GM19099 (cell line): ENCODE measurements around the gene AKR1C2.

Experiments
- POLR2A ChIP-seq: IDR thresholded peaks from 3 replicates; pipeline ENCODE4 v1.6.1; 2011; ENCODE audit warnings: low read depth; ENCODE audit not compliant: insufficient read length; ENCODE audit errors: extremely low read depth

Gene AKR1C2

DNA sequence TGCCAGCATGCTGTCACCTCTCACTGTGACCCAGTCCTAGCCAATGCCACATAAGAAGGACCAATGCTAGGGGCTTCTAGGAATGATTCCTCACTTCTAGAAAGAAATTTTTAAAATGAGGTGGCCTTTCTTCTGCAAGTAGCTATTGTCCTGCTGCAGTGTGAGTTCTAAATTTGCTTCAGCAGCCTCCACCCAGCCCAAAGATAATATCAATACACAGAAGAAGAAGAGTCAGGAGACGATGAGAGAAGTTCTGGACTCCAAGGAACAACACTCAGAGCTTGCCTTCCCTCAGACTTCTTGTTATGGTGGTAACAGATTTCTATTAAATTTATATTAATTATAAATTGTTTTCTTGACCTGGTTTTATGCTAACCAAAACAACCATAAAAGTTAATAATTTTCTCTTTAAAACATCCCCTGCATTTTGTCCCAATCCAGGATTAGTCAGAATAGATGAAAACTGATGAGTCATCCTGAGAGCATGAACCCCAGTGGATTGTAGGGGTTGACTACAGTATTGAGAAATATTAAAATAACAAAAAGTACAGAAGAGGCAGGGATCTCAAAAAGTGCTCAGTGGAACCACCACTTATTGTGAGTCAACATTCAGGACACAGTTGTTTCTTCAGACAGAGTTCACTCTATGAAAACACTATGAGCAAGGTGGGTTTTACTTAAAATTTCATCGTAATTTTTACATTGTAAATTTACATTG lies 29.6 kb upstream of the AKR1C2 start:
- TF ChIP-seq POLR2A = no peak

- no peak for TF ChIP-seq POLR2A
Observed at GRCh38 chr10:5030989-5031388, 27.3 kb upstream of the AKR1C2 start.

- TF ChIP-seq POLR2A = no peak
Observed at GRCh38 chr10:5023177-5023805, 19.6 kb upstream of the AKR1C2 start.

- TF ChIP-seq POLR2A = no peak
Observed at GRCh38 chr10:5018134-5018533, 14.5 kb upstream of the AKR1C2 start.

DNA sequence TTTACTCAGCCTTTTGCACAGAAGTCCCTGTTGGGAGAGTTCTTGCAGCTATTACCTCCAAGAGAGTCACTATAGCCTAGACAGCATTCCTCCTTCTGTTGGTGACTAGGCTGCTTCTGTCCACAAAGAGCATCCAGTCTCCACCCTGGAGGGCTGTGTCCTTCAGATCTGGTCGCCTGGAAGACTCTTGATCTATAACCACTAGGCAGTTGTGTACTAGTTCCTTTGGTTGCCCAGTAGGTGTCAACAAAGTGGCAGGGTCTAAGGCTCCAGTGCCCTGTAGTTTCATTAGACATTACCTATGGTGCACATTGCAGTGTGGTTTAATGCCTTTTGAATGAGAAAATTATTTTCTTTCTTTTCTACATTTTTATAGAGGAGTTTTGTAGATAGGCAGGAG lies 11.3 kb upstream of the AKR1C2 start:
- TF ChIP-seq POLR2A = no peak

GRCh38 chr10:5013385-5013784 lies 9.7 kb upstream of the AKR1C2 start:
- TF ChIP-seq POLR2A = no peak

DNA sequence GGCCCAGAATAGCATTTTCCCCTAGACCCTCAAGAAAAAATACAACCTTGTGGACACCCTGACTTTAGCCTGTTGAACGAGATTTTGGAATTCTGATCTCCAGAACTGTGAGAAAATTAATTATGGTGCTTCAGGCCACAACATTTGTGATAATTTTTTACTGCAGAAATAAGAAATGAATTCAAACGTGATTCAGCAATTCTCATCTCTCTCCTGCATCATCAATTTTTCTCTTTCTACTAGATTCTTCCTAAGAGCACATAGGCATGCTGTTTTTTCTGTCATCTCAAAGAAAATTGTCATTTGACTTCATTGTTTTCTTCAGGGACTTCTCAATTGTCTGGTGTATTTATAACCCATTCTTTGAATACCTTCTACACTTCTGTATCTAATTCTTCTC lies 8.9 kb upstream of the AKR1C2 start:
- TF ChIP-seq POLR2A = no peak

- TF ChIP-seq POLR2A = no peak
Observed at GRCh38 chr10:5002013-5002727, 1.5 kb downstream of the AKR1C2 start.

DNA sequence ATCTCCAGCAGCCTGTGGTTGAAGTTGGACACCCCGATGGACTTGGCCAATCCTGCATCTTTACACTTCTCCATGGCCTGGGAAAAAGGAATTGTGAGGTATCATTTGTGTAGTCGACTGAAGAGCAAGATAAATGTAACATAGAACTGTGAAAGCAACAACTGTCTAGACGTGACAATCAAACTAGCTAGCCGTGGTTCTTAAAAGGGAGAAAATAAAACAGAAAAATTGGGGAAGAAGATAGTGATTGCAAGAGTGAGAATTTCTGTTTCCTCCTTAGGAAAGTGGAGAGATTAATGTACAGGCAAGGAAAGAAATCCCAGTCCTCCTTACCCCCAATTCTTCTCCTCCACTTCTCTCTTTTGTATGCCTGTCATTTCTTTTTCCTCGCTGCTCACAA lies 5.0 kb downstream of the AKR1C2 start:
- TF ChIP-seq POLR2A = no peak

GRCh38 chr10:4990217-4990616 lies 13.4 kb downstream of the AKR1C2 start:
- TF ChIP-seq POLR2A = no peak

DNA sequence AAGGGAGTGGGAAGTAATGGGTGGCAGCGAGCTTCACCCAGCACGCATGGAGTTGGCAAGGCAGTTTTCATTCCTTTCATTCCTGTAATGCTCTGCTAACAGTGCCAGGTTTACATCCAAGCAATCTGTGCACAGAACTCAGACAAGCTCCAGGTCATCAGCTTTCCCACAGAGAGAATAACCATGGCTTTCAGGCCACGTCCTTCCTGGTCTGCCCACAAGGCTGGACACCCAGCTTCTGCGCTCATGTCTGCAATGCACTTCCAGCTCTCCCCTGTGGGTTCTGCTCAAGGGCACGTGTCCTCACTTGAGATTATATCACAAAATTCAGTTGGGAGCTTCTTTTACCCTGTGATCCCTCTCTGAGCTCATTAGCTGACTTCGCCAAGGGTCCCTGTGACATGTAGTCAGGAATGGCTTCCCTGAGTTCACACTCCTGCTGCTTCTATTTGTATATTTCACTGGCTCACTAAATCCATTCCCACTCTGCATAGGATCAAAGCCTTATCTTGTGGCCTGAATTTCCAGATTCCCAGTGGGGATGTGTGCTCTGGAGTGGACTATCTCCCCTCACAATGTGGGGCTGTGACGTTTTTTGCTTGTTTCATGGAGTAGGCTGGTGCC lies 18.6 kb downstream of the AKR1C2 start:
- TF ChIP-seq POLR2A = no peak

DNA sequence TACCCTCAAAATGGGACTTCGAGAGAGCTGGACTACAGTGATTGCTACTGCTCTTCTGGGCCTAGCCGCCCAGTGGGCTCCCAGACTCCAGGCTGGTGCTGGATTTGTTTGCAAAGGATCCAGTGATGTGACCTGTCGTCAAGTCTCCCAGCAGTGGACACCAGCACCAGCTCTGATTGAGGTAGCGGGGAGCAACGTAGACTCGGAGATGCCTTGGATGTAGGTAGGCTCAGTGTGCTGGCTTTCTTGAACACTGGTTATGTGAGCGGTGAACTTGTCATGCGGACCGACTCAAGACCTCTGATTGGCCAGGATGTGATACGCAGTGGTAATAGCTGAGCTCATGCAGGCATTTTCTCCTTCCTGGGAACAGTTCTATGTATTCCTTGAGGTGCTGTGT lies 19.4 kb downstream of the AKR1C2 start:
- no peak for TF ChIP-seq POLR2A

DNA sequence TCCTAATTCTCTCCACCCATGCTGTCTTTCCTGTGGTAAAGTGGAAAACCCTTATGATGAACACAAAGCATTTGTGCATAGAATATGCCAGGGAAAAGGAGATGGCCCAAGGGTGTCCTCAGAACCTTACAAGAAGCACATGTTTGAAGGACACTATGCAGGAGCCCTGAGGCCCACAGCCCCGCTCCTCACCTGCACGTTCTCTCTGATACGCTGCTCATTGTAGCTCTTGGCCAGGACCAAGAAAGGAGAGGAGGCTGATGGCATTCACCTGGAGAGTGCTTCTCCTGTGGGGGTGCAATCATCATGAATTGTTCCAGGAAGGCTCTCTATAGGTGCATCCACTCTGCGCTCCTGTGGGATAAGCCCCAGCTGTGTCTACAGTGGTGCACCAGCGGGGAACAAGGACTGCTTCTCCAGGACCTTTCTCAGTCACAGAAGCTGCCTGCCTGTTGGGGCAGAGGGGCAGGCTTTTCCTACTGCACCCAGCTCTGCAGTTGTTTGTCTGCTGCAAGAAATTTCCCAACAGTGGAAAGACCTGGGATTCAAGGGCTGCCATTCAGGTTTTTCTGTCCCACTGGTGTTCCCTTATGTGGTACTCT lies 19.9 kb downstream of the AKR1C2 start:
- no peak for TF ChIP-seq POLR2A

DNA sequence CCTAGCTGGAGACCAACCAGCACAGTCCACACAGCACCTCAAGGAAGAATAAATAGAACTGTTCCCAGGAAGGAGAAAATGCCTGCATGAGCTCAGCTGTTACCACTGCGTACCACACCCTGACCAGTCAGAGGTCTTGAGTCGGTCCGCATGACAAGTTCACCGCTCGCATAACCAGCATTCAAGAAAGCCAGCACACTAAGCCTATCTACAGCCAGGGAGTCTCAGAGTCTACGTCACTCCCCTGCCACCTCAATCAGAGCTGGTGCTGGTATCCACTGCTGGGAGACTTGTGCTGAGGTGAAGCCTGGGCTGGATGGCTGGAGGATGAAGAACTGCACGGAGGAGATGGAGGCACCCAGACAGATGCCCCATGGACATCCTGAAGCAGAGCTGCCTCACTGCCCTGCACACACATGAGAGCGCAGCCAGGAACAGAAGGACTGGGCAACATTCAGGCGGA lies 20.9 kb downstream of the AKR1C2 start:
- TF ChIP-seq POLR2A = no peak
